ENCODE measurements around the gene SPAAR.

The SPAAR gene

DNA sequence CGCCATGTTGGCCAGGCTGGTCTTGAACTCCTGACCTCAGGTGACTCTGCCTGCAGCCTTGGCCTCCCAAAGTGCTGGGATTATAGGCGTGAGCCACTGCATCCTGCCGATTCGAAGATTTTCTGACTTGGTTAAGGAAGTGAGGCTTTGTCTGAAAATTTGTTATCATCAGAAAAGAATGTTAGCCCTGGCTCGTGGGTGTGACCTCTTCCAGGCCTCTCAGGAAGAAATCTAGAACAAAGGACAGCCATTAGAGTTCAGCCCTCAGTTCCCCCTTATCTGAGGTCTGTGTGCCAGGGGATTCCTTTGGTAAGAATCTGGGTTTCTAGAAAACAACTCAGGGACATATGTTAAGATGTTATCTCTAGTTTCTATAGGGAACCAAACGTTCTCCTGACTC lies 42.4 kb downstream of the SPAAR start:
- DNase-seq, result no peak

- no peak for DNase-seq
Observed at GRCh38 chr9:35952526-35953191, 43.4 kb downstream of the SPAAR start.

- peak; percentile 89 for DNase-seq
Observed at GRCh38 chr9:35954942-35955546, 45.8 kb downstream of the SPAAR start.

- no peak for DNase-seq
Observed at GRCh38 chr9:35956651-35957050, 47.4 kb downstream of the SPAAR start.

DNA sequence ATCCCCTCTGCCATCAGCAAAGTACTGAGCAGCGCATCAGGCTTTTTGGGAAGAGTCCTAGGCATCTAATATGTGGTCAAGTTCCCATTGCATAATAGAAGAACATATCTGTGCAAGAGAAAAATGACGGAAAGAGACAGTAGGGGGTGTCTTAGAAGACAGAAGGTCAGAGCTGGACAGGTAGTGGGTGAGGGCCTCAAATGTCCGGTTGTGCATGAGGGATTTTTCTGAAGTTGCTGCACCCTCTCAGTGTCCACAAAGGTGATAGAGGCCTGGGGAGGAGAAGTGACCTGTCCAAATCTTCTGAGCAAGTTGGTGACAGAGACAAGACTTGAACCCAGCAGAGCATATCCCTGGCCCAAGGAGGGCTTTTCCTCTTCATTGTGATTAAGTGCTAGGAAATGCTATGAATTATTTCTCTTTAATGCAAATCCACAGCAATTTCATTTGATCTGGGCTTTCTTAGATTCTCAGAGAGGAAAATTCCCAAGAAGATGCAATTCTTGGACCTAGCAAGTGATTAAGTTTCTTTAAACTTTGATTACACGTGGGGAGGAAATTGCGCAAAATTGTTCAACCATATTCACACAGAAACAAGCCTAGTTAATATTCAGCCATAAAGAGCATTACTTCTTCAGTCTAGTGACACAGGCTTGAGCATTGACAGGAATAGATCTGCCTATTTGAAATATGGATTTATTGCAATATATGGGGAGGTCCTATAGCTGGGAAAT lies 49.0 kb downstream of the SPAAR start, which contains the start of gene OR2S2:
Gene OR2S2 (minus strand): TSS at position 51 of the 734 bp plus-strand sequence. CDS start 56 bp downstream, outside the sequence.
- no peak for DNase-seq

DNA sequence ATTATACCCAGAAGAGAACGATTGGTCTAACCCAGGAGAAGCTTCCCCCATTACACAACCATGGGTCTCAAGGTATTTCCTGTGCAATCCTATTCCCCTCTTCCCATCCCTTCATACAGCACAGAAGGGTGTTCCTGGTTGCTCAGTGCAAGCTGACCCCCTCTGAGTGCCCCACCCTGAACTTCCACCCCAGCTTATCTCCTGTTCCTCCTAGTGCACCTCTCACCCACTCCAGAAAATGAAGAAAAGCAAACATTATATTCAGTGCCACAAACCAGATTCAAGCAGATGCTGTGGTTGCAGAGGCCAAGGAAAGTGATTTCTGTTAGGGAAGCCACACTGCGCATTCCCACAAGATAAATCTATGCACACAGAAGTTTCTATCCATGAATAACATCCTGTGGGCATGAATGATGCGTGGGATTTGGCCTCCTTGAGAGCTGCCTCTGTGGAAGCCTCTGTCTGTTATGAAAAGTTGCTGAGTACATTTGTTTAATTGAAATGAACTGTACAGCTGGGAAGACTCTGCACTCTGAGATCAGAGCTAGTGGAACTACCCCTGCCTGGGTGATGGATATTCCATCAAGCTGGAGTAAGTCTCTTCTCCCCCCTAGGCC lies 50.9 kb downstream of the SPAAR start:
- no peak for DNase-seq
